HL-60/S4 (cell line): ENCODE data around the gene CCDC82.
"Not testable (repeated sequence)": the region's sequence is repeated elsewhere in the genome, so short reads cannot be mapped to it uniquely, and the experiment has no call there.

Experiments used
- in situ Hi-C: fragments of 300-500 bp; cut with MboI; formaldehyde crosslinking; loops from 2 replicates; pipeline ENCODE4 v1.14.3; 2022; ENCODE audit warnings: low sequenced_read_pairs

The CCDC82 gene

DNA sequence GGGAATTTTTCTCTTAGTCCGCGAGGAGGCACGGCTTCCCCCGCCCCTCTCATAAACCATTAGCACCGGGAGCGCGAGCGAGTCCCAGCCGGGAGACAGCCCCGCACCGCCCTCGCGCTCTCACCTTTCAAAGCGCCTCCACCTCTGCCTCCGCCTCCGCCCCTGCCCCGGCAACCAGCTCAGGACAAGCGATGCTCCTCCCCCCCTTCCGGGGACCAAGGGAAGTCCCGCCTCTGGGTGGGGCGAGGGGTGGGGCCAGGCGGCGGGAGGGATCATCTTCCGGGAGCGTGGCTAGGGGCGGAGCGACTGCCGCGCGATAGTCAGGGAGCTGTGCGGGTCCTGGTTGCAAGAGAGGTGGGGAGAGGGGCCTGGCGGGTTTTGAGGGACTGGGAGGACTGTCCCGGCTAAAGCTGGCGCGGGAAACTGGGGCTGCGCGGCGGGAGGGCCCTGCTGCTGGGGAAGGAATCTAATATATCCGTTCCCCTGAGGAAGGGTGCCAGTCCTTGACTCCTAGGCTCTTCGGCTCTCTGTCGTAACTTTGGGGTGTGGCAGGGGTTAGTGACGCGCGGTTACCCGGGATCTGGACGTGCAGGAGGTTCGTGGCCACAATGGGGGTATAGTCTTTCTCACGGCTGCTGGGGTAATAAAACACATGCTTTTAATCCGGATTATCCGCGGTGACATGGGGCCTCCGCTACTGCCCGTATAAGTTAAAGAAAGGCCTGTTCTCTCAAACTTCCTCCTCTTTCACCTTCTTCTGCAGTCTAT lies at the start of gene CCDC82, which contains the start of gene JRKL:
TSS of gene CCDC82 (minus strand) at position 193 of the 768 bp plus-strand sequence. CDS start 5,165 bp downstream, outside the sequence.
TSS of gene JRKL (plus strand) at position 294 of the 768 bp plus-strand sequence. CDS start 637 bp downstream, outside the sequence.
- in situ Hi-C loops = loop anchor here (25.0 kb wide), 1 partner anchor 553 kb away; no protein-coding TSS in a partner anchor

DNA sequence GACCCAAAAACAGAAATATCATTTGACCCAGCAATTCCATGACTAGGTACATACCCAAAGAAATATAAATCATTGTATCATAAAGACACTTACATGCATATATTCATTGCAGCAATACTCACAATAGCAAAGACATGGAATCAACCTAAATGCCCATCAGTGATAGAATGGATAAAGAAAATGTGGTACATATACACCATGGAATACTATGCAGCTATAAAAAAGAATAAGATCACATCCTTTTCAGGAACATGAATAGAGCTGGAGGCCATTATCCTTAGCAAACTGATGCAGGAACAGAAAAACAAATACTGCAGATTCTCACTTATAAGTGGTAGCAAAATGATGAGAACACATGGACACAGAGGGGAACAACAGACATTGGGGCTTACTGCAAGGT lies 42.9 kb upstream of the CCDC82 start:
- in situ Hi-C loops = loop anchor here (25.0 kb wide), 1 partner anchor 1295 kb away; no protein-coding TSS in a partner anchor

DNA sequence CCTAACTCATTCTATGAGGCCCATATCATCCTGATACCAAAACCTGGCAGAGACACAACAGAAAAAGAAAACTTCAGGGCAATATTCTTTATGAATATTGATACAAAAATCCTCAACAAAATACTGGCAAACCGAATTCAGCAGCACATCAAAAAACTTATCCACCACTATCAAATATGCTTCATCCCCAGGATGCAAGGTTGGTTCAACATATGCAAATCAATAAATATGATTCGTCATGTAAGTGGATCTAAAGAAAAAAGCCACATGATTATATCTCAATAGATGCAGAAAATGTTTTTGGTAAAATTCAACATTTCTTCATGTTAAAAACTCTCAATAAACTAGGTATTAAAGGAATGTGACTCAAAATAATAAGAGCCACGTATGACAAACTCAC lies 41.0 kb upstream of the CCDC82 start:
- in situ Hi-C loops = loop anchor here (25.0 kb wide), 1 partner anchor 1293 kb away; no protein-coding TSS in a partner anchor

DNA sequence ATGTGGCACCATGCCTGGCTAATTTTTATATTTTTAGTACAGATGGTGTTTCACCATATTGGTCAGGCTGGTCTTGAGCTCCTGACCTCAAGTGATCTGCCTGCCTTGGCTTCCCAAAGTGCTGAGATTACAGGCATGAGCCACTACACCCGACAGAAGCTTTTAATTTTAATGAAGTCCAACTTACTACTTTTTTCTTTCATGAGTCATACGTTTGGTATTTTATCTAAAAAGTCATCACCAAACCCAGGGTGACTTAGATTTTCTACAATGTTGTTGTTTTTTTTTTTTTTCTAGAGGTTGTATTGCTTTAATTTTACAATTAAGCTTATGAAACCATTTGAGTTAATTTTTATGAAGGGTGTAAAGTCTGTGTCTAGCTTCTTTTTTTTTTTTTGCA lies 35.0 kb upstream of the CCDC82 start:
- in situ Hi-C loops = loop anchor here (25.0 kb wide), 1 partner anchor 1287 kb away; no protein-coding TSS in a partner anchor

DNA sequence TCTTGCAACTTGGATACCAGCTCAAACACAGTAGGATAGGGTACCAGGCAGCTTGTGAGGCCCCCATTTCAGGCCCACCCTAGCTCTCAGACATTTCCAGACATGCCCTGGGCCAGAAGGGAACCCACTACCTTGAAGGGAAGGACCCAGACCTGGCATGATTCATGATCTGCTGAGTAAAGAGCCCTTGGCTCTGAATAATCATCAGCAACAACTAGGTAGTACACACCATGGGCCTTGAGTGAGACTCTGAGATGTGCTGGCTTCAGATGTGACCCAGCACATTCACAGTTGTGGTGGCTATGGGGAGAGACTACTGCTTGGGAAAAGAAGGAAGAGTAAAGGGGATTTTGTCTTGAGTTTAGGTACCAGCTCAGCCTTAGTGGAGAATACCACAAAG lies 23.7 kb upstream of the CCDC82 start:
- in situ Hi-C loops = no loop called here

DNA sequence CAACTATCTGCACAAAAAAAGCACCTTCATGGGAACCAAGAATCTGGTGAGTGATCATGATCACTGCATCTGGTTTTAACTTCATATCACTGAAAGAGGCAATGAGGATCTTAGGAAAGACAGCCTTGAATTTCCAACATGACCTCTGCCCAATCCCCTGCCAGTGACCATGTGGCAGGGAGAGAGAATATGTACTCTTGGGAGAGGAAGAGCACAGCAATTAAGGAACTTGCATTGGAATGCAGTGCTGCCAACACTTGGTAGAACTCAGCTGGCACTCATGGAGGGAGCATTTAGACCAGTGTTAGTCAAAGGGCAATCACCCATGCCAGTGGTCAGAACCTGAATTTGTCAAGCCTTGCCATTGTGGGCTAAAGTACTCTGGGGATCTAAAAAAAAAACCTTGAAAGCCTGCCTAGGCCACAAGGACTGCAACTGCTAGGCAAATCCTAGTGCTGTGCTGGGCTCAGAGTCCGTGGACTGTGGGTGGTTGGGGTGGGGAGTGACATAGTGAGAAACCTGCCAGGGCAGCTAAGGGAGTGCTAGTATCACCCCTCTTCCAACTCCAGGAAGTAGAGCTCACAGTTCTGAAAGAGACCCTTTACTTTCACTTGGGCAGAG lies 23.2 kb upstream of the CCDC82 start:
- in situ Hi-C loops = no loop called here

DNA sequence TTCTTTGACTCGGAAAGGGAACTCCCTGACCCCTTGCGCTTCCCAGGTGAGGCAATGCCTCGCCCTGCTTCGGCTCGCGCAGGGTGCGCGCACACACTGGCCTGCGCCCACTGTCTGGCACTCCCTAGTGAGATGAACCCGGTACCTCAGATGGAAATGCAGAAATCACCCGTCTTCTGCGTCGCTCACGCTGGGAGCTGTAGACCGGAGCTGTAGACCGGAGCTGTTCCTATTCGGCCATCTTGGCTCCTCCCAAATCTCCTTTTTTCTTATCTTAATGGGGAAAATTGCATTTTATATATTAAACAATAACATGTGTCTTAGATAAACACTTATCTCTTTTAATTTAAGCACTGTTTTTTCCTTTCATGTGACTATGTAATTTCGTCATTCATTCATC lies 21.7 kb upstream of the CCDC82 start:
- in situ Hi-C loops = not testable (repeated sequence)

DNA sequence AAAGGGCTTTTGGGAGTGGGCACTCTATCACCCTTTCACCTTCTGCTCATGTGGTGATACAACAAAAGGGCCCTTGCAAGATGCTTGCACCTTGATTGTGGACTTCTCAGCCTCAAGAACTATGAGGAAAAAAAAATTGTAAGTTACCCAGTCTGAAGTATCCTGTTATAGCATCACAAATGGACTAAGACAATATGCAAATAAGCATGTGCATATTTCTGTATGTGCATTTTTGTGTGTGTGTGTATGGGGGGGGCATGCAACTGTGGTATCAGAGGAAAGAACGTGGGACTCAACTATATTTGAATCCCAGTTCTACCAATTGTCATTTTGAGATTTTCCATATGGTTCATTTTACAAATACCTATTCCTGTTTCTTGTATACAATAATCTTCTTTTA lies 11.0 kb upstream of the CCDC82 start:
- in situ Hi-C loops = no loop called here

DNA sequence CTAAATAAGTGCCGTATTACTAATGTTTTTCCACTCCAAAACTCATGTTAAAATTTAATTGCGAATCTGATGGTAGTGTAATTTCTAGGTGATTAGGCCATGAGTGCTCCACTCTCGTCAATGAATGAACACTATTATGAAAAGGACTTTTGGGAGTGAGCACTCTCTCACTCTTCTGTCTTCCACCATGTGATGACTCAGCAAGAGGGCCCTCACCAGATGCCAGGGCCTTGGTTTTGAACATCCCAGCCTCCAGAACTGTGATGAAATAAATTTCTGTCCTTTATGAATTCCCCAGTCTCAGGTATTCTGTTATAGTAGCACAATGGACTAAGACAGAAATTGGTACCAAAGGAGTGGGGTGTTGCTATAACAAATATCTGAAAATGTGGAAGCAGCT lies 8.2 kb upstream of the CCDC82 start:
- in situ Hi-C loops = loop anchor here (25.0 kb wide), 1 partner anchor 561 kb away; no protein-coding TSS in a partner anchor

DNA sequence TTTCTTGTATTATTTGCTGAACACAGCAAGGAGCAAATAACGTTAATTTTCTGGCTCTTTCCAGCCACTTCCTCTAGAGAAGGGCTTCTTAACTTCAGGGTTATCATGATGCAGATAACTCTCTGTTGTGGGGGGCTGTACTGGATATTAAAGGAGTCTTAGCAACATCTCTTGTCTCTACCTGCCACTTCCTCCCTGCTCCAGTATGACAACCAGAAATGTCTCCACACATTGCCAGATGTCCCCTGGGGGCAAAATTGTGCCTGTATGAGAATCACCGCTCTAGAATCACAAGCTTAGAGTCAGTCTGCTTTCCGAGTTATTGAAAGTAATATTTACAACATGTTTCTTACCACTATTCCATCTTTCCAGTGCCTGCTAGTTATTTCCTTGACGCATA lies 6.9 kb upstream of the CCDC82 start:
- in situ Hi-C loops = loop anchor here (25.0 kb wide), 1 partner anchor 559 kb away; no protein-coding TSS in a partner anchor

DNA sequence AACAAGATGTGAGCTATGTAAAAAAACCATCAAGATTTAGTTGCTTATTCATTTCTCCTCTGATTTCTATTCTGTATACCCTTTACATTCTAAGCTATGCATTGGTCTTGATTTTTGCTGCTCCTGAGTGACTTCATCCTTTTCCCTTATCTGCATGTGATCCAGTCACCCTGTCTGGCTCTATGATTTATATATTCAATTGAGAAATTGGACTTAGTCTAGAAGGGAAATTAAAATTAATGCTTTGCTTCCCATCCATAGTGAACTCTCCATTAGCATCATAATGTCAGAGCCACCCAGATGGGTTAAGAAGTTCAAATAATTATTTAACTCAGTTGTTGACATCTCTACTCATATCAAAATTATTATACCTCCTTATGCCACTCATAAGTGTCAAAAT lies 5.1 kb upstream of the CCDC82 start:
- in situ Hi-C loops = loop anchor here (25.0 kb wide), 1 partner anchor 557 kb away; no protein-coding TSS in a partner anchor

DNA sequence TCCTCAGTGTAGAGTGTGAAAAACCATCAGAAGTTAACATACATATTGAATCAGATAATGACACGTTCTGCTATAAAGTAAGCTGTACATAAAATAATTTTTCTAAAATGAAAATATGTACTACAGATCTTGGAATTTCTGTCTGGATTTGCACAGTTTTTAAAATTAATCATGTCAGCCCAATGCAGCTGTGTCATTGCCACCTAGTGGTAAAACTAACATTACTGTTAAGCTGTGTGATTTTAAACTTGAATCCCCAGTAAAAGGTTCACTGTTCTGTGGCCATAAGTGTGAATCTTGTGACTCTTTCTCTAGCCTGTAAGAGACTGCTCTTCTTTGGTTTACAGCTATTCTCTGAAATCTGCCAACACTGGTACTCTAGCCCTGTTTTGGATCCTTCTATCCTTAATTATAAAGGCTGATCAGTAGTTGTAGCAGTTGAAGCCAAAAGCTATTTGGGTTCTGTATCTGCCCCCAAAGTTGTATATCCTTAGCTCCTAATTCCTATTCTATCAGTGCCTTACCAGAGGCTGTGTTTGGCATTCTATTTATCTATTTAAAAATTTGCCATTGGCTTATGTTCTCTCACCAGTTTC lies 4.1 kb upstream of the CCDC82 start:
- in situ Hi-C loops = loop anchor here (25.0 kb wide), 1 partner anchor 557 kb away; no protein-coding TSS in a partner anchor

DNA sequence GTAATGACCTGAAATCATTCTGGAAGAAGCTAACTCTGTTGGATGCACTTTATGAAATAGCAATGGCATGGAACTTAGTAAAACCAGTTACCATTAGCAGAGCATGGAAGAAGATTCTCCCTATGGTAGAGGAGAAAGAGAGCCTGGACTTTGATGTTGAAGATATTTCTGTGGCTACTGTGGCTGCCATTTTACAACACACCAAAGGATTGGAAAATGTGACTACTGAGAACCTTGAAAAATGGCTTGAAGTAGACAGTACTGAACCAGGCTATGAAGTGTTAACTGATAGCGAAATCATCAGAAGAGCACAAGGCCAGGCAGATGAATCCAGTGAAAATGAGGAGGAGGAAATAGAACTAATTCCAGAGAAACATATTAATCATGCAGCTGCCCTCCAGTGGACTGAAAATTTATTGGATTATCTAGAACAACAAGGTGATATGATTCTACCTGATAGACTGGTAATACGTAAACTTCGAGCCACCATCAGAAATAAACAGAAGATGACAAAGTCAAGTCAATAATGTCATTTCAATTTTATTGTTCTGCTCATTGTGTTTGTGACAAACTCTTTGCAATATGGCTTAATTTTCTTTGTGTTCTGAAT lies 2.1 kb upstream of the CCDC82 start:
- in situ Hi-C loops = loop anchor here (25.0 kb wide), 1 partner anchor 555 kb away; no protein-coding TSS in a partner anchor

DNA sequence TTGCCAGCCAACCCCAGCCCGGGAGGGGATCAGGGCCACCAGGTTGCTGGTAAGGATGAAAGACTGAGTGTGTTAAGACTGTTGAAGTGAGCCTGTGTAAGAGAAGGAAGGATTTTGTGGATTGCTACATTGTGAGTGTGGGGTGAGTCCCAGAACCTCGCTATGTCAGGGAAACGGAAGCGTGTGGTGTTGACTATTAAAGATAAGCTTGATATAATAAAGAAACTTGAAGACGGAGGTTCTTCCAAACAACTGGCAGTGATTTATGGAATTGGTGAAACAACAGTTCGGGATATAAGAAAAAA lies 728 bp upstream of the CCDC82 start:
- in situ Hi-C loops = loop anchor here (25.0 kb wide), 1 partner anchor 553 kb away; no protein-coding TSS in a partner anchor

DNA sequence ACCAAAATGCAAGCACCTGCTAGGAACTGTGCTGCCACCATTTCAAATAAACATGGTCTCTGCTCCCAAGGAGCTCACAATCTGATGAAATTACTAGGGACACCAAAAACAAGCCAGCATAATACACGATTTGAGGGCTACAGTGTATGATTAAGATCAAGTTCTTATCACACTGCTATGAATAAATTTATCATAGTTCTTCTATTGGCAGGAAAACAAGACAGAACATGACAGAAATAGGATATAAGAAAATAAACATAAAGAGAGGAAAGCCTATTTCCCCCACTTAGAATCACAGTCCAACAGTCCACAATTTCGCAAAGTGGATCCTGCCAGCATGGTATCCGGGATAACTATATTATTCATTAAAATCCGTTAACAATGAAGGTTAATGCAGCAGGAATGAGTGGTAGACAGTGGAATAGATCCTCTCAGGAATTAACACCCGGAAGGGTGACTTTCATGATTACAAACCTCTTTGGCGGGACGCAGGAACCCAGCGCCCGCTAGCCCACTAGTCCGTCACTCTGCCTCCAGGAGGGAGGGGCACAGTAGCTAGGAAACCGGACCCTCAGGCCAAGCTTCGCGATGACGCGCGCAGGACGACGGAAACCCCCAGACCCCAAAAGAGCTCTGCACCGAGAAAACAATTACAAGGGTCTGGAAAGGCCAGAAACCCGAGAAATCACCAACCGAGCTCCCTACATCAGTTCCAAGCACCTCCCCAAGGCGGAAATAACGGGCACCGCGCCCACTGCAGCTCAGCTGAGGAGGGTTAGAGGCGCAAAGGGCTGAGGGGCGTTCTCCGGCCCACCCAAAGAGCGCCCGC lies 607 bp downstream of the CCDC82 start:
- in situ Hi-C loops = loop anchor here (25.0 kb wide), 1 partner anchor 552 kb away; no protein-coding TSS in a partner anchor

DNA sequence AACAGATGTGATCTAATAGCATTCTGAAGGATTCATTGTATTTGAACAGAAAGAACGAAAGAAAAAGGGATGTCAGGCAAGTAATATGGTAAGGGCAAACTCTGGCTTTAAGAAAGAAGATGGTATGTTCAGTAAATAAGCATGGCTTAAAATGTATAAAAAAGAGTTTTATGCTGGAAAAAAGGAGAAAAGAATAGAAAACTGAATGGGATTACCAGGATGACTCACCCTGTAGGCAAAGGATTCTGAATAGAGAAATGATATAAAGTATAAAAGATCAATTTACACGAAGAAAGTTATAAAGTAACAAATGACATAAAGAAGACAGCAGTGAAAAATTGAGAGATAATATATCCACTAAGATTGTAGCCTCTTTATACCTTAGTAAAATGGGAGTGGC lies 4.5 kb downstream of the CCDC82 start:
- in situ Hi-C loops = loop anchor here (25.0 kb wide), 1 partner anchor 548 kb away; no protein-coding TSS in a partner anchor

DNA sequence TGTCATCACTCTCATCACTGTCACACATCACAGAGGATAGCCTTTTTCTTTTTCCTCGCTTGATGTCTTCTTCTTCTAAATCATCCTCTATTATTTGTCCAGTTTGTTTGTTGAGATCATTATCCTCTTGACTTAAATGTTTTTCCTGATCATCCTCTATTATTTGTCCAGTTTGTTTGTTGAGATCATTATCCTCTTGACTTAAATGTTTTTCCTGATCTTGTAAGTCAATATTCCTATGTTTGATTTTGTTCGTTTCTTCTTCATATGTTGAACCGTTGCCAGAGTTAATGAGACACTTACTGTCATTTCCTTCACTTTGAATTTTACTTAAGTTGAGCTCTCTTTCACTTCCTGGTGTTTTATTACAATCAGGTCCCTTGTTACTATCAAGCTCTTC lies 5.6 kb downstream of the CCDC82 start:
- in situ Hi-C loops = loop anchor here (25.0 kb wide), 1 partner anchor 547 kb away; no protein-coding TSS in a partner anchor

DNA sequence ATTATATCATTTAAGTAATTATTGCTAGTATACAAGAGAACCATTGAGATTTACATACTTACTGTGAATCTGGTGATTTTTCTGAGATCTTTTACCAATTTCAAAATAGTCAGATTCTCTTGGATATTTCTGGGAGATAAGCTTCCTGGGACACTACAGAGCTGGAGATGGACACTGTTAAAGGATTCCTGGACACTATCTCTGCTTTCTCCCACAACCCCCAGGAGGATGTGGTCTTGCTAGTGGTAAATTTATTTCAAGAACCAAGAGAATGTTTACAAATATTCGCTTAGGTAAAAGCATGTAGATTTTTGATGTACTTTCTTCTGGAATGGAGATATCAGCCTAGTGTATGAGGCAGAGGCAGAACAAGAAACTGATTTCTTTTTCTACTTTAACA lies 12.9 kb downstream of the CCDC82 start:
- in situ Hi-C loops = loop anchor here (25.0 kb wide), 1 partner anchor 539 kb away; no protein-coding TSS in a partner anchor

DNA sequence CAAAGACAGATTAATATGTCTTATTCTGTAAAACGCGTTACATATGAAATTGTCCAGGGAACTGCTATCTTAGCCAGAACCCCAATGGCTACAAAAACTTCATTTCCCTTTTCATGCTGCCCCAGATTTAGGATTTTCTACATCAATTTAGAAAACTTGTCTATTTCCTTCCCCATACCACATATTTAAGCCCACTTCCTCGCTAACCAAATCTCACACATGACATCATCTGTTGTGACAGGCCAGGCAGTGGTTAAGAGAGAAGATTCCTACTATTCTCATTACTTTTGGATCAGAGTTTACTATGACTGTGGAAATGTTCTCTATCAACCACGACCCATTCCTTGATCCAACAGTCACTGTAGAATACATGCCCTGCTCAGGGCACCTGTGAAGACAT lies 15.9 kb downstream of the CCDC82 start:
- in situ Hi-C loops = no loop called here

DNA sequence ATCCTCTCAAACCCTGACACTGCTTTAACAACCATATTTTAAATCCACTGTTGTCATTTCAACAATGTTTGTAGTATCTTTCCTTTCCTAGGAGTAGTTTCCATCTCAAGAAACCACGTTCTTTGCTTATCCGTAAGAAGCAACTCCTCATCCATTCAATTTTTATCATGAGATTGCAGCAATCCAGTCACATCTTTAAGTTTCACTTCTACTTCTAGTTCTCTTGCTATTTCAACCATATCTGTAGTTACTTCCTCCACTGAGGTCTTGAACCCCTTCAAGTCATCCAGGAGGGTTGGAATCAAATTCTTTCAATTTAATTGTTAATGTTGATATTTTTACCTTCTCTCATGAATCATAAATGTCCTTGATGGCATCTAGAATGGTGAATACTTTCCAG lies 22.4 kb downstream of the CCDC82 start:
- in situ Hi-C loops = no loop called here
